HepG2 (cell line): ENCODE measurements around the gene STK11. TPM values are rescaled to one million over a fixed set of nuclear protein-coding genes. Genes with fewer than 3 reads are reported as not detected.

Experiments used
- ATAC-seq: fragments of 200-7000 bp; cut with Tn5 transposase; 3 replicates; pipeline ENCODE4 v1.9.1; 2020; ENCODE audit warnings: mild to moderate bottlenecking, moderate library complexity
- BruUV-seq: library from RNA; stranded (reverse); fragments of 400-500 nt; replicated peaks from 2 replicates; lab custom pipeline; 2021; lab: Mats Ljungman, UMichigan
- CTCF ChIA-PET: fragments of 300-600 bp; formaldehyde crosslinking; extraction: SDS; loops from one replicate; lab custom pipeline; 2021; ENCODE audit warnings: low total read pairs, inconsistent platforms, low intra/inter-chr PET ratio; lab: Yijun Ruan, JAX
- POLR2A ChIA-PET: fragments of 350-600 bp; sonication (Branson Sonifier 250); formaldehyde crosslinking; loops from one replicate; lab custom pipeline; 2020; ENCODE audit warnings: antibody characterized with exemption, inconsistent platforms; lab: Yijun Ruan, JAX
- DNase-seq: peaks from one replicate; pipeline ENCODE4 v3.0.0-alpha.2; 2015; ENCODE audit warnings: low spot score
- FAIRE-seq: peaks from 3 replicates; lab custom pipeline; 2011; peaks lifted over from hg19 to GRCh38; lab: Jason Lieb, UNC
- H2AFZ ChIP-seq: one replicate; pipeline ENCODE4 v1.6.1; 2011; ENCODE audit warnings: low read length, inconsistent platforms
- H3K27ac ChIP-seq: fragments of 300-600 bp; 3 replicates; pipeline ENCODE4 v1.8.0; 2011; ENCODE audit warnings: mixed run types, mild to moderate bottlenecking, mixed read lengths, low read length, inconsistent platforms; ENCODE audit not compliant: insufficient read depth; ENCODE audit errors: extremely low read length
- H3K27me3 ChIP-seq, 2 experiments: fragments of 200-600 bp in 1 of 2; 2 replicates in 1 of 2; 3 replicates in 1 of 2; pipeline versions ENCODE4 v1.6.0 to v1.8.0; 2011; ENCODE audit warnings: low read length in 2 of 2, mild to moderate bottlenecking in 2 of 2, moderate library complexity in 2 of 2, inconsistent platforms in 1 of 2; ENCODE audit not compliant: insufficient read depth in 2 of 2, control insufficient read depth in 1 of 2
- H3K36me3 ChIP-seq, 2 experiments: fragments of 200-600 bp in 1 of 2; replicated peaks in 1 of 2; 2 replicates in 1 of 2; 3 replicates in 1 of 2; pipeline versions ENCODE4 v1.5.1 to v1.8.0; 2011; ENCODE audit warnings: low read length in 2 of 2, inconsistent platforms in 1 of 2; ENCODE audit not compliant: insufficient read depth in 2 of 2, control insufficient read depth in 1 of 2
- H3K4me1 ChIP-seq: 2 replicates; pipeline ENCODE4 v1.5.1; 2012; ENCODE audit warnings: low read length, inconsistent platforms; ENCODE audit not compliant: insufficient read depth
- H3K4me2 ChIP-seq: 2 replicates; pipeline ENCODE4 v1.6.0; 2011; ENCODE audit warnings: low read depth, low read length, inconsistent platforms
- H3K4me3 ChIP-seq, 3 experiments: fragments of 200-600 bp in 1 of 3; sonication (generic), shearing (Covaris generic) in 1 of 3; replicated peaks in 1 of 3; 2 replicates each; pipeline ENCODE4 v1.5.1; 2011 to 2016; ENCODE audit warnings: low read length in 3 of 3, inconsistent platforms in 2 of 3, low read depth in 2 of 3, mild to moderate bottlenecking in 2 of 3, control low read depth in 1 of 3, mixed read lengths in 1 of 3; ENCODE audit not compliant: insufficient read depth in 1 of 3
- H3K79me2 ChIP-seq: one replicate; pipeline ENCODE4 v1.6.1; 2011; ENCODE audit warnings: low read length, inconsistent platforms; ENCODE audit not compliant: insufficient read depth
- H3K9ac ChIP-seq: 2 replicates; pipeline ENCODE4 v1.6.0; 2011; ENCODE audit warnings: mild to moderate bottlenecking, low read depth, low read length, inconsistent platforms; ENCODE audit not compliant: insufficient read depth
- H3K9me3 ChIP-seq: 2 replicates; pipeline ENCODE4 v1.5.1; 2012; ENCODE audit warnings: mild to moderate bottlenecking, low read length
- H4K20me1 ChIP-seq: 2 replicates; pipeline ENCODE4 v1.6.0; 2011; ENCODE audit warnings: inconsistent platforms, mild to moderate bottlenecking, low read length, moderate library complexity; ENCODE audit not compliant: insufficient read depth
- AGO2 ChIP-seq: fragments of 200-400 bp; formaldehyde crosslinking; optimal IDR thresholded peaks from 2 replicates; pipeline ENCODE3; 2017; ENCODE audit warnings: mild to moderate bottlenecking, low read depth, low read length, moderate library complexity
- CCDC6 ChIP-seq: sonication (generic); formaldehyde crosslinking; IDR thresholded peaks from 2 replicates; pipeline ENCODE4 v1.8.1; 2022; ENCODE audit warnings: mild to moderate bottlenecking, missing genetic modification reagents, moderate library complexity
- HNRNPK ChIP-seq: fragments of 200-400 bp; formaldehyde crosslinking; IDR thresholded peaks from 2 replicates; pipeline ENCODE4 v1.6.1; 2018; ENCODE audit warnings: low read length, low read depth, moderate library complexity, mild to moderate bottlenecking; ENCODE audit not compliant: poor library complexity, severe bottlenecking
- IKZF1 ChIP-seq: fragments of 450-650 bp; IDR thresholded peaks from 2 replicates; pipeline ENCODE4 v1.7.1; 2016
- JUN ChIP-seq: sonication (generic); formaldehyde crosslinking; IDR thresholded peaks from 2 replicates; pipeline ENCODE4 v1.4.0; 2020; ENCODE audit warnings: mild to moderate bottlenecking, missing genetic modification reagents
- NR0B2 ChIP-seq: sonication (generic); formaldehyde crosslinking; IDR thresholded peaks from 2 replicates; pipeline ENCODE4 v1.4.0; 2020; ENCODE audit warnings: mild to moderate bottlenecking, missing genetic modification reagents
- PCBP2 ChIP-seq: fragments of 200-400 bp; formaldehyde crosslinking; optimal IDR thresholded peaks from 2 replicates; pipeline ENCODE3; 2018; ENCODE audit warnings: low read length, low read depth; ENCODE audit not compliant: poor library complexity, severe bottlenecking
- SAP130 ChIP-seq: IDR thresholded peaks from 2 replicates; pipeline ENCODE4 v1.6.1; 2016; ENCODE audit warnings: low read depth
- SKI ChIP-seq: fragments of 450-650 bp; IDR thresholded peaks from one replicate; pipeline ENCODE4 v1.6.1; 2018; ENCODE audit warnings: mild to moderate bottlenecking; ENCODE audit not compliant: partially characterized antibody
- SRSF9 ChIP-seq: fragments of 200-400 bp; formaldehyde crosslinking; IDR thresholded peaks from 2 replicates; pipeline ENCODE4 v1.6.1; 2018; ENCODE audit warnings: borderline replicate concordance, mild to moderate bottlenecking, low read depth, low read length; ENCODE audit not compliant: insufficient read depth, poor library complexity, severe bottlenecking
- TEAD2 ChIP-seq: sonication (generic); formaldehyde crosslinking; IDR thresholded peaks from 2 replicates; pipeline ENCODE4 v1.9.0; 2021; ENCODE audit warnings: missing genetic modification reagents
- YY1 ChIP-seq: IDR thresholded peaks from 2 replicates; pipeline ENCODE4 v1.6.1; 2011; ENCODE audit warnings: low read length, low read depth, moderate library complexity, mild to moderate bottlenecking; ENCODE audit not compliant: insufficient read depth, insufficient replicate concordance
- ZC3H4 ChIP-seq: sonication (generic); formaldehyde crosslinking; IDR thresholded peaks from 2 replicates; pipeline ENCODE4 v1.4.0; 2020; ENCODE audit warnings: missing genetic modification reagents, borderline replicate concordance
- ZNF10 ChIP-seq: sonication (generic); formaldehyde crosslinking; IDR thresholded peaks from 2 replicates; pipeline ENCODE4 v1.4.0; 2020; ENCODE audit warnings: mild to moderate bottlenecking, low read depth, missing genetic modification reagents, borderline replicate concordance
- ZNF33A ChIP-seq: sonication (generic); formaldehyde crosslinking; IDR thresholded peaks from 2 replicates; pipeline ENCODE4 v1.5.1; 2020; ENCODE audit warnings: missing genetic modification reagents, mild to moderate bottlenecking, moderate library complexity, borderline replicate concordance
- ZNF367 ChIP-seq: sonication (generic); formaldehyde crosslinking; IDR thresholded peaks from 2 replicates; pipeline ENCODE4 v1.4.0; 2020; ENCODE audit warnings: missing genetic modification reagents, borderline replicate concordance
- ZNF549 ChIP-seq: sonication (generic); formaldehyde crosslinking; IDR thresholded peaks from 2 replicates; pipeline ENCODE4 v1.5.0; 2020; ENCODE audit warnings: missing genetic modification reagents
- ZNF589 ChIP-seq: sonication (generic); formaldehyde crosslinking; conservative IDR thresholded peaks from 2 replicates; pipeline ENCODE4 v1.8.0; 2022; ENCODE audit warnings: mild to moderate bottlenecking, moderate library complexity, missing genetic modification reagents
- ZNF616 ChIP-seq: sonication (generic); formaldehyde crosslinking; IDR thresholded peaks from 2 replicates; pipeline ENCODE4 v1.5.0; 2020; ENCODE audit warnings: low read depth, mild to moderate bottlenecking, missing genetic modification reagents
- ZNF629 ChIP-seq: sonication (generic); formaldehyde crosslinking; conservative IDR thresholded peaks from 2 replicates; pipeline ENCODE4 v1.5.0; 2020; ENCODE audit warnings: missing genetic modification reagents
- WGBS: methylation state at CpG from one replicate; pipeline ENCODE4 v1.1.6; 2017; ENCODE audit warnings: low lambda C conversion rate; 5-methylcytosine and 5-hydroxymethylcytosine counted together
- in situ Hi-C: cut with HindIII; loops from 2 replicates; pipeline ENCODE4 v1.10.0; 2017; ENCODE audit warnings: low pct_unique_long_range_greater_than_20kb; ENCODE audit not compliant: extremely low pct_ligation_motif_present
- intact Hi-C: fragments of 100-400 bp; cut with micrococcal nuclease; formaldehyde crosslinking; loops from one replicate; pipeline ENCODE4 v1.10.0; 2022; ENCODE audit not compliant: unreplicated experiment
- polyA plus RNA-seq, 8 experiments: library from polyadenylated mRNA; depleted of rRNA in 3 of 8; stranded (reverse) in 7 of 8; unstranded in 1 of 8; fragments of >200 nt; fragmentation: Illumina TruSeq in 4 of 8; extraction: Trizol in 4 of 8; gene quantifications; 2 replicates each; pipeline versions ENCODE4 v1.2.1 to v1.2.3, GENCODE V29; 2011 to 2016; ENCODE audit warnings: low read depth in 4 of 8, missing spikeins in 1 of 8, mixed read lengths in 1 of 8; ENCODE audit not compliant: insufficient read depth in 1 of 8
- total RNA-seq, 5 experiments: library from RNA; depleted of rRNA; stranded (reverse); fragments of >200 nt; fragmentation: Illumina TruSeq; extraction: Trizol; gene quantifications; 2 replicates each; pipeline ENCODE4 v1.2.3, GENCODE V29; 2016; ENCODE audit warnings: low read depth in 1 of 5
- TF ChIP-seq, protein P1 (sequence below): sonication (generic); formaldehyde crosslinking; IDR thresholded peaks from 2 replicates; pipeline ENCODE4 v1.4.0; 2020; ENCODE audit warnings: missing genetic modification reagents
- TF ChIP-seq, protein P2 (sequence below): sonication (generic); formaldehyde crosslinking; IDR thresholded peaks from 2 replicates; pipeline ENCODE4 v1.8.1; 2023; ENCODE audit warnings: mild to moderate bottlenecking, inconsistent platforms, moderate library complexity, missing genetic modification reagents, borderline replicate concordance

Gene STK11
- total and polyA plus RNA-seq, 2 of the 13 experiments (the other 11 are each of a cell fraction or from before 2014, with no cell fraction given): 27.5 to 43.6 TPM

DNA sequence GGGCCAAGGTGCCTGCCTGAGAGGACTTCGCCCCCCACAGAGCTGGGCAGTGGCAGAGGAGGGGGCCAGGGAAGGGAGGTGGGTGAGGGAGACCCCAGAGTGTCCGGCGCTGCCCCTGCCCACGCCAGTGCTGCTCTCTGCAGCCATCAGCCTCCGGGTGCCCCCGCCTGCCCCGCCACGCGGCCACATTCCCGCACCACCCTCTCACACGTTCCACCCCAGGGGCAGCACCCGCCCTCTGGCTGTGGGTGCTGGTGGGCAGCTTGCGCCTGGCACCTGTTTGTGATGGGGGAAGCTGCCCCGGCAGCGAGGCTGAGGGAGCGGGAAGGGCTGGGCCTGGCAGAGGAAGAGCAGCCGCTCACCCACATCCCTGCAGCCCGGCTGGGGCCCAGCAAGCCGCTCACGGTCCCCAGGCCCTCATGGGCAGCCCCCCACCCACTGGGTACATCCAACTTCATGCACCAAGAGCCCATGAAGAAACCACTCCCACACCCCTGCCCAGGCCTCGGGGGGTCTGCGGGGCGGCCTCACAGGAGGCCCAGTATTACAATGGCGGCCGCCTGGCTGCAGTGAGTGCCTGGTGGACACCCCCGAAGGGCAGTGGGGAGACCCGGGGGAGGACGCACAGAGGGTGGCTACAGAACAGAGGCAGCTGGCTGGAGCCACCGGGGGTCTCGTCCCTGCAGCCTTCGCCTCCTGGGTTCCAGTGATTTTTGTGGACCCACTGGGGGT lies 45.5 kb upstream of the STK11 start:
- peaks cover 5% of the 10 kb centered on the region; the same call in 1 of the 2 replicates for H4K20me1 ChIP-seq
- in situ Hi-C loops: no loop called here
- peaks cover 5% of the 10 kb centered on the region for H3K79me2 ChIP-seq
- BruUV-seq: no TSS peak
- intact Hi-C loops: no loop called here
- DNase-seq: no peak
- ChIA-PET POLR2A (no interaction called here), CTCF (no interaction called here)
- H3K36me3 ChIP-seq: no peaks in the 10 kb centered on the region; a peak in 1 of 5 replicates
- no peak overlapping the region for H3K9ac ChIP-seq
- no peak overlapping the region for H2AFZ ChIP-seq
- peaks cover 14% of the 10 kb centered on the region for H3K4me1 ChIP-seq
- H3K4me3 ChIP-seq: no peak overlapping the region
- no peak overlapping the region for H3K4me2 ChIP-seq
- no peak for ATAC-seq
- H3K27me3 ChIP-seq: no peaks in the 10 kb centered on the region
- FAIRE-seq: no peak
- H3K9me3 ChIP-seq: no peaks in the 10 kb centered on the region
- no peak overlapping the region for H3K27ac ChIP-seq
- 94% methylated on average over 20 of the region's 31 CpGs for WGBS
- TF ChIP-seq, protein P1, sequence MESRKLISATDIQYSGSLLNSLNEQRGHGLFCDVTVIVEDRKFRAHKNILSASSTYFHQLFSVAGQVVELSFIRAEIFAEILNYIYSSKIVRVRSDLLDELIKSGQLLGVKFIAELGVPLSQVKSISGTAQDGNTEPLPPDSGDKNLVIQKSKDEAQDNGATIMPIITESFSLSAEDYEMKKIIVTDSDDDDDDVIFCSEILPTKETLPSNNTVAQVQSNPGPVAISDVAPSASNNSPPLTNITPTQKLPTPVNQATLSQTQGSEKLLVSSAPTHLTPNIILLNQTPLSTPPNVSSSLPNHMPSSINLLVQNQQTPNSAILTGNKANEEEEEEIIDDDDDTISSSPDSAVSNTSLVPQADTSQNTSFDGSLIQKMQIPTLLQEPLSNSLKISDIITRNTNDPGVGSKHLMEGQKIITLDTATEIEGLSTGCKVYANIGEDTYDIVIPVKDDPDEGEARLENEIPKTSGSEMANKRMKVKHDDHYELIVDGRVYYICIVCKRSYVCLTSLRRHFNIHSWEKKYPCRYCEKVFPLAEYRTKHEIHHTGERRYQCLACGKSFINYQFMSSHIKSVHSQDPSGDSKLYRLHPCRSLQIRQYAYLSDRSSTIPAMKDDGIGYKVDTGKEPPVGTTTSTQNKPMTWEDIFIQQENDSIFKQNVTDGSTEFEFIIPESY (CRISPR knock-in tag): peak; percentile 41; the same call in 1 of the 2 replicates
- TF ChIP-seq AGO2 (peak; percentile 82), ZC3H4 (CRISPR knock-in tag) (no peak), IKZF1 (no peak), ZNF549 (CRISPR knock-in tag) (no peak), PCBP2 (no peak), HNRNPK (peak; percentile 49), SRSF9 (no peak), SKI (no peak), NR0B2 (CRISPR knock-in tag) (no peak), ZNF367 (CRISPR knock-in tag) (no peak), TEAD2 (no peak), SAP130 (CRISPR knock-in tag) (no peak), ZNF616 (CRISPR knock-in tag) (no peak), ZNF629 (no peak), ZNF33A (CRISPR knock-in tag) (no peak), ZNF589 (CRISPR knock-in tag) (no peak), ZNF10 (CRISPR knock-in tag) (no peak), JUN (CRISPR knock-in tag) (no peak), YY1 (no peak), CCDC6 (no peak)
- TF ChIP-seq, protein P2, sequence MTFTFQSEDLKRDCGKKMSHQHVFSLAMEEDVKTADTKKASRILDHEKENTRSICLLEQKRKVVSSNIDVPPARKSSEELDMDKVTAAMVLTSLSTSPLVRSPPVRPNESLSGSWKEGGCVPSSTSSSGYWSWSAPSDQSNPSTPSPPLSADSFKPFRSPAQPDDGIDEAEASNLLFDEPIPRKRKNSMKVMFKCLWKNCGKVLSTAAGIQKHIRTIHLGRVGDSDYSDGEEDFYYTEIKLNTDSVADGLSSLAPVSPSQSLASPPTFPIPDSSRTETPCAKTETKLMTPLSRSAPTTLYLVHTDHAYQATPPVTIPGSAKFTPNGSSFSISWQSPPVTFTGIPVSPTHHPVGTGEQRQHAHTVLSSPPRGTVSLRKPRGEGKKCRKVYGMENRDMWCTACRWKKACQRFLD: no peak
